ENCODE results near the gene ZNF205.
"Not testable (repeated sequence)": the region's sequence is repeated elsewhere in the genome, so short reads cannot be mapped to it uniquely, and the experiment has no call there.

ZNF205 gene

DNA sequence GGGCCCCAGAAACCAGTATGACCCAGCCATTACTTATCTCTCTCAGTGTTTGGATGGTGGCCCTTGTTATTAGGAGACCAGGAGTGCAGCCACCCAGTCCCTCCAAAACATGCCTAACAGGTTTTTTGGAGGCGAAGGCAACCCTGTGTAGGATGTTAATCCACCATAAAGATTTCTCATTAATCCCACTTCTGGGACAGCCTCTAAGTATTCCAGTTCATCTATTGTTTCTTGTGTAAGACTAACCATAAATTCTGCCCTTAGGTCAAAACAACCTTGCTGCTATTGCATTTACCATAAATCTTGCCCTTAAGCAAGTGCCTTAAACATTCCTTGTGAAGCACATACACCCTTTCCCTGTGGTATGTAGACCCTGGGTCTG, 54.1 kb downstream of the ZNF205 start:
- Histone ChIP-seq H3K4me3 (ENCODE audit: low read depth, low read length) (no peak overlapping the region), H3K4me1 (no peaks in the 10 kb centered on the region), H2AFZ (no peak overlapping the region), H3K27ac (no peak overlapping the region), H3K27me3 (ENCODE audit: control insufficient read depth, insufficient read depth, low read length) (no peaks in the 10 kb centered on the region), H3K79me2 (no peaks in the 10 kb centered on the region), H3K4me2 (ENCODE audit: low read length) (no peak overlapping the region), H3K9me3 (ENCODE audit: control insufficient read depth, low read length) (no peaks in the 10 kb centered on the region), H3K36me3 (ENCODE audit: control insufficient read depth, insufficient read depth, low read length) (no peaks in the 10 kb centered on the region), H3K9ac (no peak overlapping the region)
- TF ChIP-seq, protein P1, sequence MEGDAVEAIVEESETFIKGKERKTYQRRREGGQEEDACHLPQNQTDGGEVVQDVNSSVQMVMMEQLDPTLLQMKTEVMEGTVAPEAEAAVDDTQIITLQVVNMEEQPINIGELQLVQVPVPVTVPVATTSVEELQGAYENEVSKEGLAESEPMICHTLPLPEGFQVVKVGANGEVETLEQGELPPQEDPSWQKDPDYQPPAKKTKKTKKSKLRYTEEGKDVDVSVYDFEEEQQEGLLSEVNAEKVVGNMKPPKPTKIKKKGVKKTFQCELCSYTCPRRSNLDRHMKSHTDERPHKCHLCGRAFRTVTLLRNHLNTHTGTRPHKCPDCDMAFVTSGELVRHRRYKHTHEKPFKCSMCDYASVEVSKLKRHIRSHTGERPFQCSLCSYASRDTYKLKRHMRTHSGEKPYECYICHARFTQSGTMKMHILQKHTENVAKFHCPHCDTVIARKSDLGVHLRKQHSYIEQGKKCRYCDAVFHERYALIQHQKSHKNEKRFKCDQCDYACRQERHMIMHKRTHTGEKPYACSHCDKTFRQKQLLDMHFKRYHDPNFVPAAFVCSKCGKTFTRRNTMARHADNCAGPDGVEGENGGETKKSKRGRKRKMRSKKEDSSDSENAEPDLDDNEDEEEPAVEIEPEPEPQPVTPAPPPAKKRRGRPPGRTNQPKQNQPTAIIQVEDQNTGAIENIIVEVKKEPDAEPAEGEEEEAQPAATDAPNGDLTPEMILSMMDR (IDR thresholded peaks at IDR 0.05) = no peak

DNA sequence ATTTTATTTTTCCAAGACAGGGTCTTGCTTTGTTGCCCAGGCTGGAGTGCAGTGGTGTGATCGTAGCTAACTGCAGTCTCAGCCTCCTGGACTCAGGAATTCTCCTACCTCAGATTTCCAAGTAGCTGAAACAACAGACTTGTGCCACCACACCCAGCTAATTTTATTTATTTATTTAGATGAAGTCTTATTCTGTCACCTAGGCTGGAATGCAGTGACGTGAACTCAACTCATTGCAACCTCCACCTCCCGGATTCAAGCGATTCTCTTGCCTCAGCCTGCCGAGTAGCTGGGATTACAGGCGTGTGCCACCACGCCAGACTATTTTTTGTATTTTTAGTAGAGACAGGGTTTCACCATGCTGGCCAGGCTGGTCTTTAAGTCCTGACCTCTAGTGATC, 56.3 kb downstream of the ZNF205 start:
- not testable (repeated sequence) for H3K36me3 ChIP-seq (ENCODE audit: control insufficient read depth, insufficient read depth, low read length); H3K4me2 ChIP-seq (ENCODE audit: low read length); H3K9ac ChIP-seq; H3K79me2 ChIP-seq; H3K9me3 ChIP-seq (ENCODE audit: control insufficient read depth, low read length); H3K4me1 ChIP-seq; H3K27me3 ChIP-seq (ENCODE audit: control insufficient read depth, insufficient read depth, low read length); H3K4me3 ChIP-seq (ENCODE audit: low read depth, low read length); H2AFZ ChIP-seq; H3K27ac ChIP-seq

All from parathyroid adenoma (tissue), 2 donors.